Activated CD4-positive, alpha-beta T cell treated with anti-CD3 and anti-CD28 coated beads for 4 hours (primary cell): ENCODE measurements around the gene ZMIZ1.

ENCODE experiments used
- DNase-seq, 2 donors: peaks; one replicate each; pipeline ENCODE4 v3.0.0-alpha.2; 2020

Gene ZMIZ1

DNA sequence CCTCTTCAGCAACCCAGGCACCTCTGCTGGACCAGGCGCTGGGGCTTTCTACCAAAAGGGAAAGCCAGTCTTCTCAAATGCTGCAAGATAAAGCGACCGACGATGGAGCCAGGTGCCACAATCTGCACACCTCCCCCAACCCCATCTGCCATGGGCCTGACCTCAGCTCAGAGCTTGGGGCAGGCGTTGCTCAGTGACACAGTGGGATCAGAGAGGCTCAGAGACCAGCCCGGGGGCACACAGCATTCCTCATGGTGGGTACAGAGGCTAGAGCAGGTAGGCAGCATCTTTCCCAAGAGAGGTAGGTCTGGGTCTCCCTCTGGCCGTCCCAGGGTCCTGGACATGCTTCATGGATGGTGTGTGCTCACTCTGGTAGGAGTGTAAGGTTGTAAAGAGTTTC is 56.3 kb downstream of the ZMIZ1 start:
- no peak for DNase-seq

DNA sequence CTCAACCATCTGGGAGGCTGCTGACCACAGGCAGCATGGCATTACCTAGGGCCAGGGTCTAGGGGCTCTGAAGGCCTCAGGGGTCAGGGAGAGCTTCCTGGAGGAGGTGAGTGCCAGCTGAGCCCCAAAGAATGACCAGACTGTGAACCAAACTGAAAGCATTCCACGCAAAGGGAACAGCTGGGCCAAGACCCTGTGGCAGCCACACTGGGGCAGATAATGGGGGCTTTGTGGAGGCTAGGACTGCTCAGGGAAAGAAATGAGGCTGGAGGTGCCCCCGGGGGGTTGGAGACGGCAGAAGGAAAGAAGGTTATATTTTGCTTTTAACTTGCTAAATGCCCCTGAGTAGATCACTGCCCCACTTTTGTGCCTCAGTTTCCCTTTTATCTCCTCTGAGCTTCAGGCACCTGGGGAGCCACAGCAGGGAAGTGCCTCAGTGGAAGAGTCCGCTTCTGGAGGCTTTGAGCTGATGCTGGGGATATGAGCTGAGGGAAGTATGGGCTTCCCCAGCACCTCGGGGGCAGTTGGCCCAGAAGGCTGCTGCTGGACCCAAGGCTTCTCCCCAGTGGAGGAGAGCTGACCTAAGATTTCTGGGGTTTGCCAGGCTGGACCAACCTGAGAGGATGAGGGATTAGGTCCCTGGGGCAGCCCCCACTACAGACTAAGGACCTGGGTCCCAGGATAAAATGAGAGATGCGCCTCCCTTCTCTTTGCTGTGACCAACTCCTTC is 57.8 kb downstream of the ZMIZ1 start:
- no peak for DNase-seq

DNA sequence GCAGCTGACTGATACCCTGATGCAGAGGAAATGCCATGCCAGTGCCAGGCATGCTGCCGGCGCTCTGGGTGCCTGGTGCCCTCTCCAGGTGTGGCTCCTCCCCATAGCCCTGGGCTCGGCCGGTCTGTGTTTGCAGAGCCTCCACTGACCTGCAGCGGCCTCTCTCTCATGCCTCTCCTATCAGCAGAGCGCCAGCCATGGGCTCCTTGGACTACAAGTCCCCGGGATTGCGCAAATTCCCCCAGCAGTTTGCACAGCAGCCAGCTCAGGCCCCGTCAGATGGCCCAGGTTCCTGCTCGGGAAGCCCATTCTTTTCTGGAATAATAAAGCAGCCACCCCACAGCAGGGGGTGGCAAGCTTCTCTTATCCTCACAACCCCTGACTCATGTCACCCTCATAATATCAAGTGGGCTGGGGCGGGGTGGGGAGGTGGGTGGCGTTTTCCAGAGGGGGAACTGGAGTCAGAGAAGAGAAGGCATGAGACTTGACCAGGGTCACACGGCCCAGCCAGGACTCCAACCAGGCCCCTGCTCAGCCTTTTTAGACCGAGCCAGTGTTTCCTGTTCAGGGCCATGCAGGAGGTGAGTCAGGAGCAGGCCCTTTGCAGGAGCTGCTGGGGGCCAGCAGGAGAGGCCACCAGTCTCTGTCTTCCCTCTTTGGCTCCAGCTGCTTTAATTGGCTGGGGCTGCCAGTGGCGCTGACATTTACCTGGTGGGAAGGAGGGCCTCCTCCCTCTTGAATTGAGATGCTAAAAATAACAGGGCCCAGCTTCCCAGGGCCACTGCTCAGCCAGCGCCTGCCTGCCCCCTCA is 58.6 kb downstream of the ZMIZ1 start:
- DNase-seq = no peak

DNA sequence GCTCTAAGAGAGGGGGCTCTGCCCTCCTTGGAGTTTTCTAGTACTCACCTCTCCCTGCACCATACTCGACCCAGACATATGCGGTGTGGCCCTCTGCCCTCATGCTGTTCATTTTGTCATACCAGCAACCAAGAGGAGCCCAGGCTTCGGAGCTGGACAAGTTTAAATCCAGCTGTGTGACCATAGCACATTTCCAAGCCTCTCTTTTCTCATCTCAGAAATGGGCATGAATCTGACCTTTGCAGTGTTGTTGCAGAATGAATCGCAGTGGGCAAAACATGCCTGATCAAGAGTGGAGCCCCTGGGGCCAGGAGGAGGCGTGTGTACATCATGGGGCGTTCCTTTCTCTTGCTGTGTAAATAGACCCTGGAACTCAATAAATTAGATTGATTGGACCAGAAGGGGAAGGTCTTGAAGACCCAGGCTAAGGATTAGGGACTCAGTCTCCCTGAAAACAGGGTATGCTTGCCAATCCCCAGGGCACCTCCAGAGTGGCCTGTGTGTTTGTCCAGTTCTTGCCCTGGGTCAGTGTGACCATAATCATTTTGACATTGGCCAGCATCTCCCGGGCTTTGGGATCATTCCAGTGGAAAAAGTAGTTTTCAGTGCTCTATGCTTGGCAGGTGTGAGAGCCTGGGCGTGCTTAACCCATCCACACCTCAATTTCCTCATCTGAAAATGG is 59.6 kb downstream of the ZMIZ1 start:
- DNase-seq = no peak

DNA sequence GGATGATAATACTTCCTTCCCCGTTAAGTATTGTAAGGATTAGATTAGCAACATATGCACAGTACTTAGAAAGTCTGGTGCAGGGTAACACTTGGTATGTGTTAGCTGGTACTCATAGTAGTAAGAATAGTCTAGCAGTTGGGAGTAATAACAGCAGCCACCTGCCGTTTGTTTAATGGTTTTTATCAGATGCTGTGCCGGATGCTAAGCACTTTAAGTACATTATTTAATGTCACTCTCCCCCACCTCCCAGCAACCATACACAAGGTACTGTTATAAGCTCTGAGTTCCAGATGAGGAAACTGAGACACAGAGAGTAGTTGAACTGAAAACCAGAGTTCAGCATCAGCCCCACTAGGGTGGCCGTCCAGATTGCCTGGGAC is 60.1 kb downstream of the ZMIZ1 start:
- no peak for DNase-seq

DNA sequence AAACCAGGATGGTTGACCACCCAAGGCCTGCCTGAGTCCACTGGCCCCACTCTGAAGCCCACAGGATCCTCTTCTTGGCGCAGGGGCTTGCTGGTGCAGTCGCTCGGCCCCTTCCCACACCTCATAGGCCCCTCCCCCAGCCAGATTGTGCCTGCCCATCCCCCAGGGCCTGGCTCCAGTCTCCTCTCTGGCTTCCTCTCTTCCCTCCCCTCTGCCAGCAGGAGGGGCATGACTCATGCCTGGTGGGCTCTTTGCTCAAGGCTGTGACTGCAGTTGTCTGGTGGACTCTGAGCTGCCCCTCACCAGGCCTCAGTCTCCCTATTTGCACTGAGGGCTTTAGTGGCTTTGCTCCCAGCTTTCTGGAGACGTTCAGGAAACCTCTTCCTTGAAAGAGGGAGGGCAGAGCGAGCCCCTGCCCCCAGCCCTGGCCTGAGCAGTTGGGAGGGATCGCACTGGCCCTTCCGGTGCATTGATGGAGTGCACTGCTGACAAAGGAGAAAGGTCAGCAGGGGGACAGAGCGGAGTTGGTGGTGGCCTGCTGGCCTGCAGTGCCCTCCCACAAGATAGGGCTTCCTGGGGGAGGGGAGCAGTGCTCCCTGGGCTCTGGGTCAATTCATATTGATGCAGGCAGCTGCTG is 60.7 kb downstream of the ZMIZ1 start:
- DNase-seq = no peak

DNA sequence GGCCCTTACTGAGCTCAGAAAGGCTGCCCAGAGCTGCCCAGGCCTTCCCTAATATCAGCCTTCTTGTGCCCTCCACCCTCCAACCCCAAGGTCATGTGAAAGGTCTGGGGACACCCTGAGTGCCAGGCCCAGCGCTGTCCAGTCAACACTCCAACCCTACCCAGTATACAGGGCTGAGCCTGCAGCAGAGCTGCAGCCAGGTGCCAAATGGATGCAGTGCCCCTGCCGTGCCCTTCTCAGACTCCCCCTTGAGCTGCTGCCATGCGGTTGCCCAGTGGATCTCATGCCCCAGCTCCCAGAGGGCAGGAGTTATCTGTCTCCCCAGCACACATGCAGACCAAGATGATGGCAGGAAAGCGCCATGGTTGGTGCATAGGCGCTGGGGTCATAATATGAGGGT is 61.5 kb downstream of the ZMIZ1 start:
- no peak for DNase-seq

DNA sequence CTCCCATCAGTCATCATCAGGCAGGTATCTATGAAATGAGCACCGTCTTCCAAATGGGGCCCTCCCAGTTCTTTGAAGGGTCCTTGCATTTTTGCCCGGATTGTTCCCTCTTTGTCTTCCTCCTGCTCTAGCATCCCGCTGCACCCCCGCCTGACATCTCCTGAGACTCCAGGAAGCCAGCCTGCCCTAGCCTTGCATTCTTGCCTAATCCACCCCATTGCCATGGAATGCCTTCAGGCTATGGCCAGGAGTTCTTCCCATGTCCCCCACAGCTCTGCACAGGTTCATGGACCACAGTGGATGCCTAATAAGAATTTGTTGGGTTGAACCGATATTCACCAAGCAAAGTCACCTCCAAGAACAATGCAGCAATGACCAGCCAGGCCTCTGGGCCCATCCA is 62.1 kb downstream of the ZMIZ1 start:
- DNase-seq = no peak

DNA sequence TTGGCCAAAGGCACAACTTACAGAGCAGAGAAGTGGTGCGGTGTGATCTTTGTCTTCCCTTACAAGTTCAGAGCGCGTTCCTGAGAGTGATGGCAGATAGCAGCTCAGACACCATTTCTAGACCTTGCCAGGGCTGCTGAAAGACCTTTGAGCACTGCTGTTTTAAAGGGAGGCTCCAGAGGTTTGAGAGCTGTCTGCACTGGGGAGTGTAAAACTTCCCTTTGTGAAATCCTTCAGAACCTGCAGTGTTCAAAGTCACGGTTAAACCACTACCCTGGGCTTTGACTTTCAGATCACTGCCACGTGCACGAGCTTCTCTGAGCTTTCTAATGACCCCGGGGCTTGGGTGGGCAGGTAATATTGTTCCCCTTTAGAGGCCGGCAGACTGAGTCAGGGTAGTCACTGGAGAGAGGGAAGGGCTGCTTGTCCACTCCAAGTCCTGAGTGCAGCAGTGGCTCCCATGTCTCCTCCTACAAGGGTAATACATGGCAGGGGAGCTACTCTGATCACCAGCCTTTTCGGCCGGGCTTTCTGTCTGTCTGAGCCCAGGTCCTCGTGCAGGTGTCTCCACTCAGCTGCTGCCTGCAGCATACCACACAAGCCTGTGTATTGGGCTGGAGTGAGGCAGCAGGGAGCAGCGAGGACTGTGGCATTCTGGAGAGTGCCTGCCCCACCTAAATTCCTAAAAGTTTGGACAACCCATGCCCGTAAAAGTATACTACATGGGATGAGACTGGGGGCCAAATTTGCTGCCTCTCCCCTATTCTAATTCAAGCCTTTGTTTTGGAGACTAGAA is 63.3 kb downstream of the ZMIZ1 start:
- DNase-seq = no peak

DNA sequence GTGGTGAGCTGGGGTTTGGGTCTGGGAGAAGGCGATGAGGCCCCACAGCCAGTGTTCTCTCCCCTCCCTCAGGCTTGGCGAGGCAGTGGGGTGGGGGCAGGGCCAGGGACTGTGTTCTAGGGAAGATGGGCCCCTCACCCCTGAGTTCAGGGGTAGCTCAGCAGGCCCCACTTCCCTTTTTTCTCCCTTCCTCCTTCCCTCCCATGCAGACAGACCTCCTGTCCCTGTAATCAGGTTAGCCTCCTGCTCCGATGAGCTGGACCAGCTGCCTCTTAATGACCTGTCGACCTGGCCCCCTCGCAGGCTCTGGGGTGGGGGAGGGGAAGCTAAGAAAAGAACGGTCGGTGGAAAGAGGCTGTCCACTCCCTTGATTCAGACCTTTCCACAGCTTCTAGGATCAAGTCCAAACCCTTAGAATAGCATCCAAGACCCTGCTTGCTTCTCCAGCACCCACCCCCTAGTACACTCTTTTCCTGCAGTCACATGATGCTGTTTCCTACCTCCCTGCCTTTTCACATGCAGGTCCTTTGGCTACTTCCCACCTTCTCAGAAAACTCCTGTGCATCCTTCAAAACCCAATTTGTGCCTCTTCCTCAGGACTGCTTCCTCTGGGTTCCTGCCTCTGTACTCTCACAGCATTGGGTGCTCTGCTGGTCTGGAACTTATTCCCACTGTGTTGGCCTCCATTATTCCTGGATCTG is 64.1 kb downstream of the ZMIZ1 start:
- DNase-seq = no peak

DNA sequence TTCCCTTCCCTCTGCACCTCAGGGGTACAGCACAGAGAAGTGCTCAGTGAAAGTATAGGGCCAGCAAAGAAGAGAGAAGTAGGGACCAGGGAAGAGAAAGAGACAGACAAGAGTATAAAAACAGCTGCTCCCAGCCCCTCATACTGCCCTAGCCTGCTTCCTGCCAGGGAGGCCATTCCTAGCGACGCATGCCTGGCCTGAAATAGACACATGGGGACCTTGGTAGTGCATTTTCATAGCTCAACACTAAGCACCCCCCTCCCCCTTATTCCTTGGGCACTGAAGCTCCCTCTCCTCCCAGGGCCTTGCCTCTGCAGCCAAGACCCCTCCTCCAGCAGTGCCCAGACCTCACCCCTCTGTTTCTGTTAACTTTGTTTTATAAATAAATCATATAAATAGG is 64.7 kb downstream of the ZMIZ1 start:
- DNase-seq = no peak

DNA sequence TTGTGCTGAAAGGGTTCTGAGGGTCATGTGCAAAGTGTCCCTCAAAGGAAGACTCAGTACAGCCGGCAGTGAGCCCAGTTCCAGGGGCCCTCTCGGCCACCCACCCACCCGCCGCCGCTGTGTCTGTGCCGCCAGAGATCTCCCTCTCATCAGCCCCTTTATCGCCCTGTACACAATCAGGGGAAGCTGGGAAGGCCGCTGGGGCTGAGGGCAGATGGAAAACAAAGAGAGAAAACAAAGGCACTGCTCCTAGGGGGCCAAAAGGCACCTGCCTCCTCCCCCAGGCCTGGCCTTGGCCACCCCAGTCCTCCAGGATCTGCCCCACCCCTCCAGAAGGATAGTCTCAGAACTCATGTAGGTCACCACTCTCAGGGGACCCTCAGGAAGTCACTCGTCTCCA is 67.0 kb downstream of the ZMIZ1 start:
- no peak for DNase-seq

DNA sequence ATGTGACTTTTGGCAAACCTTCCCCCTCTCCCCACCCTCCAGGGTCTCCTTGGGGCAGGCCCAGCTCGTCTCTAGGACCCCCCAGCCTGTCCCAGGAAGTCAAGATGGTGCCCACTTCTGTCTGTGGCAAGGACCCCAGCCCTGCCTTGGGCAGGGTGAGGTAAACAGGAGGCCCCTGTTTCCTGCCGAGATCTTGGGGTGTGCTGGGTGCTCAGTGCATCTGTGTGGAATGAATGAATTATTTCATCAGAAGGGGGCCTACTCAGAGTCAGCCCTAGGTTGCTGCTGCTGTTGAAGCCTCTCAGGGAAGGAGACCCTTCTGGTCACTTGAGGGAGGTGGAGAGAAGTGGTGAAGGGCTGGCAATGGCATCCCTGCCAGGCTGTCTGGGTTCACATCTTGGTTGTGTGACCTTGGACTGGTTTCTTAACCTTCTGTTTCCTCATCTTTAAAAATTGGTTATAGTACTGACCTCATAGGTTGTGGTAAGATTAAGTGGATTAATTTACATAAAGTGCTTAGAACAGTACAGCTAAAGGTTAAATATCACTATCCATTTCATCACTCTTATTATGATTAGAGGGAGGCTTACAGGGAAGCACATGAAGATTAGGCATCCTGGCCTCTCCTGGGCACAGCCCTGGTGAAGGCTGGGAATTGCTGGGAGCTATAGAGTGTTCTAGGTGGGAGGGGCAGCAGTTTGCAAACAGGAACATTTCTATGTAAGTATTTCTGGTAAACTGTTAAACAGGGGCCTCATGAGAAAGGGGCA is 67.7 kb downstream of the ZMIZ1 start:
- no peak for DNase-seq

DNA sequence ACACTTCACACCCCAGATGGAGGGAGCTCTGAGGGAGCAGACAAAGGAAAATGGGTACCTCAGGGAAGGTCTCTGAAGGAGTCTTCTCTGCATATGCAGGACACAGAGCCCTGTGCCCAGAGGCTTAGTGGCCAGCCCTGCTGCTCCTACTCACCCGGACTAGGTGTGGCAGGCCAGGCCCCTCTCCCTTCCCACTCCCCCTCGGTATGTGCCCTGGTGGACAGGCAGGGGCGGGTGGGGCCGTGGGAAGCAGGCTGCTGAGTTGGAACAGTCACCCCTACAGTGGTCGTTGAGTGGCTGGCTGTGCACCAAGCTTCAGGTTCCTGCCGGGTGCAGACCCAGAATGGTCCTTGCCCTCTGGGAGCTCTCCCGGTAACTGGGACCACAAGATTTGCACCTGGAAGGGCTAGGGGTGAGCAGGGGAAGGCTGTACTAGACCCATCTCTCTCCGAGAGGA is 68.6 kb downstream of the ZMIZ1 start:
- no peak for DNase-seq

DNA sequence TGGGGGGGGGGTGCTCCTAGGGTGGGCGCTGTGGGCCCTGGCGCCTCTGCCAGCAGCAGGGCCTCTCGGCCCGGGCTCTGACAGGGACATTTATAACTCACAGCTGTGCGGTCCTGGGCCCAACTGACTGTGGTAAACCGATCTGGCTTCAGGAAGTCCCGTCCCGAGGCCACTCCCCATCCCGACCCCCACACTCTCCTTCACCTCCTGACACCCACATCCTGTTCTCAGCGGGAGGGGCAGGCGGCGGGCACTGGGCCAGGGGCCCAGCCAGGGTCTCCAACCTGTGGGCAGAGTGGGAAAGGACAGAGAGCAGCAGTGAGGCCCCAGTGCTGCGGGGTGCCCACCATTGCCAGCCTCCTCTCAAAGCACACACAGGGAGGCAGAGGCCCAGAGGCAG is 69.1 kb downstream of the ZMIZ1 start:
- peak in 1 of 2 donors; percentile 19 for DNase-seq

DNA sequence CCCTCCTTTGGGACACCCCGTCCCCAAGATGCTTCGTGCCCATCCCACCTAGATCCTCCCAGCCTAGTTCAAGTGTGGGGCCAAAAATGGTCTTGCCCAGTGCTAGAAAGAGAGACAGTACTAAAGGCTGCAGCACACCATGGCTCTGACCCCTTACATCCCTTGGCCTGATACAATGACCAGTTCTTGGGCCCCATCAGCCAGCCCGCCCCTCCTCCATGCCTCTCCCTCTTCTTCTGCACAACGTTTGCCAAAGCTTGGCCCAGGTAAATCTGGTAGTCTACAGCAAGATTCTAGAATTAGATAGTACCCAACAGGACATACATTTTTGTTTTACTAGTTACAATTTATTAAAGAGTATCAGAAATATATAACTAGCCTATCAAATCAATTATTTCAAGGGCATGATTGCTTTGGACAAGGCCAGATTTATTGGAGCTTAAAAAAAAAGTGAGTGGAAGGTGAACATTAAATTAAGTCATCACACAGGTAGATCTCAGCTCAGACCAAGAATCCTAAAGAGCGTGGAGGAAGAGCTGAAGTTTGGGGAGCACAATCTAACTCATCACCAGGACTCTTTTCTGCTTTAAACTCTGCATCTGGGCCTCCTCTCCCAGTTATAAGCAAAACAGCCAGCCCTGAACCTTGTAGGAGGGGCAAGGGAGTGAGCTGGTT is 69.8 kb downstream of the ZMIZ1 start:
- no peak for DNase-seq

DNA sequence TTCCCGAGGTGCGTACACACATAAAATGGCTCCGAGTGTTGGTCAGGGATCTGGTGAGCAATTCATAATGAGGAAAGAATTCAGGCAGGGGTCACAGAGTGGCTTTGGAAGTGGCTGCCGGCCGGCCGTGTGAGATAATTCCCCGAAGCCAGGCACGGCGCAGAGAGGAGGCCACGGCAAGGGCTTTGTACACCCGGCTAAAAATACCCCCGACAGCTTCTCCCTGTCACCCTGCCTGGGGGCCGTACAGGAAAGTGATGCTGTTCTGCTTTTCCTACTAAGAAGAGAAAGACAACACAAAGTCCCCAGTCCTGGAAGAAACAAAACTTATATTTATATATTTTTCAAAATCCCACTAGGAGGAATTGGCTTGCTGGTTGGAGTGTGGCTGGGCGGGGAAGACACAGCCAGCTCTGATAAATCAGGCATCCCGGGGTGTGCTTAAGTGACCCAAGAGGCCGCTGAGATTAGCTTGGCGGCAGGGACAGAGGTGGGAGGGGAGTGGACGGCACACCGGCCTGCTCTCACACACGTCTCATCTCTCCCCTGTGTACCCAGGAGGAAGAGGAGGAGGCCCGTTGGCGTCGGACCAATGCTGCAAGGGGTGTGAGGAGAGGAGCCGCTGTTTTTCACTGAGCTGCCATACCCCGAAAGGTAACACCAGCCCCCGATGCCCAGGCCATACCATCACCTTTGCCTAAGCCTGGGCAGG is 70.5 kb downstream of the ZMIZ1 start:
- no peak for DNase-seq

DNA sequence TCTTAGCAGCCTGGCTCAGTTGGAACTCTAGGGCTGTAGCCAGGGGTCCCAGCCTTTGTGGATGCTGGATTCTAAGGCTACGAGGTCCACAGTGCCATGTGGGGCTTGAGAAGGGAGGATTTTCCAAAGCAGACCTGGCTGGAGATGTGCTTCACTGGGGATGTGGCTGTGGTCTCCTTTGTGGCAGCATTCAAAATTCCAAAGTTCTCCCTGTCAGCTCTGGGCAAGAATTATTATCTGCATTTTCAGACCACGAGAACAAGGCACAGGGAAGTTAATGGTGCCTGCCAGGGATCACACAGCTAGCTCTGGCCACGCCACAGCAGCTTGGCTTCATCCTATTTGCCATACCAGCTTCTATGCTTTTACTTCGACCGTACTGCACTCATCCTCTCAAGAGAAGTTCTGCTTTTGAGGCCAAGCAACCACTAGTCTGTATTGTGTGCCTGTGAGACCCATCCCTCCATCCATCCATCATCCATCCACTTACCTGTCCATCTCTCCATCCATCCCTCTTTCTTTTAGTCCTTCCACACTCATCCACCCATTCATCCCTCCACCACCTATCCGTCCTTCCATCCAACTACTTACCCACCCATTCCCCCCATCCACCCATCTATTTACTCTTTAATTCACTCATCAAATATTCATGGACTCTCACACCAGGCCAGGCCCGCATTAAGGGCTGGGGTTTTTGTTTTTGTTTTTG is 71.5 kb downstream of the ZMIZ1 start:
- no peak for DNase-seq

DNA sequence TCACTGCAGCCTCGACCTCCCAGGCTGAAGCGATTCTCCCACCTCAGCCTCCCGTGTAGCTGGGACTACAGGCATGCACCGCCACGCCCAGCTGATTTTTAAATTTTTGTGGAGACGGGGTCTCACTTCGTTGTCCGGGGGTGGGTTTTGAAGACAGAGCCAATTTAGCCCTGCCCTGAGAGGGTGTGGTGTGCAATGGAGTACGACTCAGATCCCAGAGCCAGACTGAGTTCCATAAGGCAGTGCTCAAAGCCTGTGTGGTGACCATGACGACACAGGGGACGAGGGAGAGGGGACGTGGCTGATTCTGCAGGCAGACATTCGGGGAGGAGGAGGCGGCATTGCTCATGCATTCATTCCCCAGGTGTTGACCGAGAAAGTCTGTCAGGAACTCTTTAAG is 72.1 kb downstream of the ZMIZ1 start:
- no peak for DNase-seq
